Fibroblast of pulmonary artery (primary cell): ENCODE results near the gene CCDC87.

Experiments
- DNase-seq: peaks from one replicate; pipeline ENCODE4 v3.0.0-alpha.2; 2010; ENCODE audit warnings: low read depth
- H3K4me3 ChIP-seq: replicated peaks from 2 replicates; pipeline ENCODE4 v1.5.1; 2011; ENCODE audit warnings: low read depth, mild to moderate bottlenecking, control low read depth, low read length, moderate library complexity
- TF ChIP-seq, protein P1 (sequence below): IDR thresholded peaks from 2 replicates; pipeline ENCODE4 v1.5.1; 2011; ENCODE audit warnings: mild to moderate bottlenecking, control low read depth, low read length, inconsistent platforms; ENCODE audit errors: missing control alignments

CCDC87 gene

DNA sequence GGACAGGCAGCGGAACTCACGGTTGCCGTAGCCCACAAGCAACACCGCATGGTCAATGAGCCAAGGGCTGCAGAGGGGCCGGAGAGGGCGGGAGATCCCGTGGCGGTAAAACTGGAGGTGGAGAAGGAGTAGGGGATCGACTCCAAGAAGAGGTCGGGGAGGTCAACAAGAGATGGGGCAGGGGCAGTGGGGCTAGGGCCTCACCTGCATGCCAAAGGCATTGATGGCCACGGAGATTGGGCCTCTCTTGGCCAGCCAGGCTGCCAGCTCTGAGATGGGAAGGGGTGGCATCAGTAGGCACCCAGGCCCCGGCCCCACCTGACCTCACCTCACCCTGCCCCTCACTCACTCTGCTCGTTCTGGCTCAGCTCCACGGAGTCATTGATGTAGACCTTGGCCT is 28.3 kb downstream of the CCDC87 start:
- no peak for DNase-seq
- no peak overlapping the region for H3K4me3 ChIP-seq
- TF ChIP-seq, protein P1, sequence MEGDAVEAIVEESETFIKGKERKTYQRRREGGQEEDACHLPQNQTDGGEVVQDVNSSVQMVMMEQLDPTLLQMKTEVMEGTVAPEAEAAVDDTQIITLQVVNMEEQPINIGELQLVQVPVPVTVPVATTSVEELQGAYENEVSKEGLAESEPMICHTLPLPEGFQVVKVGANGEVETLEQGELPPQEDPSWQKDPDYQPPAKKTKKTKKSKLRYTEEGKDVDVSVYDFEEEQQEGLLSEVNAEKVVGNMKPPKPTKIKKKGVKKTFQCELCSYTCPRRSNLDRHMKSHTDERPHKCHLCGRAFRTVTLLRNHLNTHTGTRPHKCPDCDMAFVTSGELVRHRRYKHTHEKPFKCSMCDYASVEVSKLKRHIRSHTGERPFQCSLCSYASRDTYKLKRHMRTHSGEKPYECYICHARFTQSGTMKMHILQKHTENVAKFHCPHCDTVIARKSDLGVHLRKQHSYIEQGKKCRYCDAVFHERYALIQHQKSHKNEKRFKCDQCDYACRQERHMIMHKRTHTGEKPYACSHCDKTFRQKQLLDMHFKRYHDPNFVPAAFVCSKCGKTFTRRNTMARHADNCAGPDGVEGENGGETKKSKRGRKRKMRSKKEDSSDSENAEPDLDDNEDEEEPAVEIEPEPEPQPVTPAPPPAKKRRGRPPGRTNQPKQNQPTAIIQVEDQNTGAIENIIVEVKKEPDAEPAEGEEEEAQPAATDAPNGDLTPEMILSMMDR: no peak

DNA sequence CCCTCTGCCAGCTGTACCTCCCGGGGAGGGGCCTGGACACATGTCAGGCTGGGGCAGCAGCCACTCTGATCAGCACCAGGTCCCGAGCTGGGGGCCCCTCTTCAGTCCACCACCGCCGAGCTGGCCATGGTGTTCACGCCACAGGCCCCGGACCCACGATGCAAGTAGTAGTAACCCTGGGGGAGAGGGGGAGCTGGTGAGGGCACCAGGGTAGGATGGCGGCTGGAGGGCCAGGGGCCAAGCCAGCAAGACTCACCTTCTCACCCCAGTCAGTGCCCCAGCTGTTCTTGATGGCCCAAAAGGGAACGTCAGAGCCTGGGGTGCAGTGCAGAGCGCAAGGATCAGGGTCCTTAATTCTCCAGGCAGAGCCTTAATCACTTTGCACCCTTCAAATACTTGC is 29.0 kb downstream of the CCDC87 start:
- TF ChIP-seq, protein P1: no peak
- DNase-seq: no peak
- no peak overlapping the region for H3K4me3 ChIP-seq

DNA sequence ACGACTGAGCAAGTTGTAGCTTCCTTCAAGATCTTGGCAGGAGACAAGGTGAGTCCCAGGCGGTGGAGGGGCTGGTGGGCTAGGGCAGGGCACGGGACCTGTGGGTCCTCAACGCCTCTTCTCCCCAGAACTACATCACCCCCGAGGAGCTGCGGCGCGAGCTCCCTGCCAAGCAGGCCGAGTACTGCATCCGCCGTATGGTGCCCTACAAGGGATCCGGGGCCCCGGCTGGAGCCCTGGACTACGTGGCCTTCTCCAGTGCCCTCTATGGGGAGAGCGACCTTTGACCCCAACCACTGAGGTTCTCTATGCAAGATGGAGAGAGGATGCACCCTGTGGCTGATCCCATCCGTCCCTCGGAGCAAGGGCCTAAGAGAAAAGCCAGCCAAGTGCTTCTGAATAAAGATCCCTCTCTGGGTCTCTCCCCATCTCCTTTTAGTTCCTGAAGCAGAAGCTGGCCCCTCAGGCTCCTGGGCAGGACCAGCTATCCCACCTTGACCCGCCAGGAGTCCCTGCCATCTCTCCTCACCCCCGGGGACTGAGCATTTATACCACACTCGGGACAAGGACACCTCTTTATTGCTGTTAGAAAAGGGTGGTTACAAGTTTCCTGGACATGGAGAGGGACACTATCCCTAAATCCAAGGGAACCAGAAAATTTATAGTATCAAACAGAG is 29.8 kb downstream of the CCDC87 start:
- H3K4me3 ChIP-seq: no peak overlapping the region
- DNase-seq: no peak
- TF ChIP-seq, protein P1: no peak

DNA sequence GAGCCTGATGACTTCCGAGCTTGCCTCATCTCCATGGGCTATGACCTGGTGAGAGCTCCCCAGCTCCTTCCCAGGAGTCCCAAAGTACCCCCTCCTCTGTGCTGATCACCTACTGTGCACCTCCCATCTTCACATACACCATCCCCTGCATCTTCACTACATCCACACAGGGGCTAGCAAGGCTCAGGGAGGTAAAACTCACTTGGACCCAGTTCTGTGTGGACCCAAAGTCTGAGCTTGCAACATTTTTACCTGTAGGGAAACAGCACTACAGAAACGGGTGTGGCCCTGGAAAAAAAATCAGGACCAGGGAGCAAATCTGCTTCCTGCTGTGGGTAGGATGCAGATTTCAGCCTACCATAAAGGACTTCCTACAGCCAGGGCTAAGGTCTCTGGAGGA is 30.6 kb downstream of the CCDC87 start:
- no peak for DNase-seq
- TF ChIP-seq, protein P1: no peak
- no peak overlapping the region for H3K4me3 ChIP-seq

DNA sequence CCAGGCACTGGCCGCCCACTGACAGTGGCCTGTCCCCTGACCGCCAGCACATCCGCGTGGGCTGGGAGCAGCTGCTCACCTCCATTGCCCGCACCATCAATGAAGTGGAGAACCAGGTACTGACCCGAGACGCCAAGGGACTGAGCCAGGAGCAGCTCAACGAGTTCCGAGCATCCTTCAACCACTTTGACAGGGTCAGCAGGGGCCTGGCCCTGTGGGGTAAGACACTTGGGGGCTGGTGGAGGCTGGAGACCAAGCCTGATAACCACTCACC is 31.0 kb downstream of the CCDC87 start:
- no peak for DNase-seq
- TF ChIP-seq, protein P1: no peak
- no peak overlapping the region for H3K4me3 ChIP-seq

DNA sequence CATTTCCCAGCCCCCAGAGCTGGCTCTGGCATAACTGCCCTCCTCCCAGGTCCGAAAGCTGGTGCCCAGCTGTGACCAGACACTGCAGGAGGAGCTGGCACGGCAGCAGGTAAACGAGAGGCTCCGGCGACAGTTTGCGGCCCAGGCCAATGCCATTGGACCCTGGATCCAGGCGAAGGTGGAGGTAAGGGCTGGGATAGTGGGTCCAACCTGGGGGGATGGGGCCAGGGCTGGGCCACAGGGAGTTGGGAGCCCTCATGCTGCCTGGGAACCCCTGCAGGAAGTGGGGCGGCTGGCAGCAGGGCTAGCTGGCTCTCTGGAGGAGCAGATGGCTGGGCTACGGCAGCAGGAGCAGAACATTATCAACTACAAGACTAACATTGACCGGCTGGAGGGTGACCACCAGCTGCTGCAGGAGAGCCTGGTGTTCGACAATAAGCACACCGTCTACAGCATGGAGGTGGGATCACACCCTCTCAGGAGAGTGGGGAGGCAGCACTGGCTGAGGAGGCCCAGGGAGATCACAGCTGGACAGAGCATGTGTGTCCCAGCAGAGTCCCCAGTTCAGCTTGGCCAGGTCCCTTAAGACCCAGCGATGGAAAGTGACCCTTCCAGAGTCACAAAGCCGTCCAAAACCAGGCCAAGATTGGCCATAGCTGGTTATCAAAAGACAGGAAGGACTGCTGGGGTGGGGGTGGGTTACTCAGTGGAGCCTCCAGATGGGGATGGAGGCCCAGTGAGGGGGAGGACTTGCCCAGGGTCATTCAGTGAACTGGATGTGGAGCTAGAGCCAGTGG is 31.5 kb downstream of the CCDC87 start:
- no peak for DNase-seq
- no peak overlapping the region for H3K4me3 ChIP-seq
- TF ChIP-seq, protein P1: no peak
